ENCODE results near the gene AK5. TPM values are rescaled to one million over a fixed set of nuclear protein-coding genes. Genes with fewer than 3 reads are reported as not detected.
"Not testable (repeated sequence)": the region's sequence is repeated elsewhere in the genome, so short reads cannot be mapped to it uniquely, and the experiment has no call there.

The AK5 gene
- total RNA-seq, 1 donor from 2014 or later = 0.51 TPM

DNA sequence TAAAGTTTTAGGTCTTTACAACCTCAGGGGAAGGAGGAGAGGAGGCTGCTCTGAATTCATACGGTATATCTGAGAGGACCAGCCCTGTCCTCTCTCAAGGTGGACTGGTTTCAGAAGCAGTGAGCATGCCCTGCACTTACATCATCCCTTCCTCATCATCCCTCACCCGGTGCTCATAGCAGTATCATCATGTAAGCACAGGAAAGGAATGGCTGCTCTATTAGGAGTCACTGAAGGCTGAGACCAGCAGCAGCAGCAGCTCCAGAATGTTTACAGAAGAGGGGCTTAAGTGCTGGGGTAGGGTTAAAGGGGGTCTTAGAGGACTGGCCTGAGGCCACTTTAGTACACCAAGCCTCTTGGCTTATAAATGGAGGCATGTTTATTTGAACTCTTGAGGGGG lies 185.9 kb downstream of the AK5 start:
- DNase-seq (ENCODE audit: missing footprints) (no peak), ATAC-seq (no peak)
- intact Hi-C loops (cut with DNase I) = no loop called here

DNA sequence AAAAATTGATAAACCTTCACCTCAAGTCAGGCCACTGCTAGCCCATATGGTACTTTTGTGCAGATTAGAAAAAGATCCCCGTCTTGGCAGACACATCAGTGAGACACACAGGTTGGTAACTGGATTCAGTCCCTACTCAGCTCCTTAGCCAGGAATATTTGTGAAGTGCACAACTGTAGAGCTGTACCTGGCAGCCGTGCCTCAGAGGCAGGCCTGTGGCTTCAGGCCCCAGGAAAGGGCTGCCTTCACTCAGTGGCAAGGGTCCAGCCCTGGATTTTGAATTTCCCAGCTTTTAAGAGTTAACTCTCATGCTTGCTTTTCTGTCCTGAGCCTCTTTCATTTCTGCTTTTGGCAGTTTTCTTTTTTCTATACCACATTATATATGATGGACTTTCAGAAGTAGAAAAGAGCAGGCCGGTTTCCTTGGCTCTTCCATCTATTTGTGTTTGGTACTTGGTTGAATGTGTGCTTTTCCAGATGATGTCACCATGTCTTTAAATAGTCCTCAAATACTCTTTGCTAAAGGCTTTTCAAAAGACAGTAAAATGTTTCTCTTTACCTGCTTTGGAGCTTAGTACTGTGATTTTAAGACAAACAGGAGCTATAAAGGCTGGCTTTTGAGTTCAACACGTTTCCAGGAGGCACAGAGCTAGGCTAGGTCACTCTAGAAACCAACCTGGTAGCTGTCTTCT lies 186.6 kb downstream of the AK5 start:
- no peak for DNase-seq (ENCODE audit: missing footprints)
- no peak for ATAC-seq
- intact Hi-C loops (cut with DNase I) = no loop called here

- intact Hi-C loops (cut with DNase I) = no loop called here
- ATAC-seq (no peak), DNase-seq (ENCODE audit: missing footprints) (no peak)
Measured at GRCh38 chr1:77468949-77469710, 187.3 kb downstream of the AK5 start.

GRCh38 chr1:77471691-77472090 lies 189.9 kb downstream of the AK5 start:
- DNase-seq (ENCODE audit: missing footprints) (no peak), ATAC-seq (no peak)
- intact Hi-C loops (cut with DNase I) = no loop called here

- ATAC-seq (no peak), DNase-seq (ENCODE audit: missing footprints) (no peak)
- intact Hi-C loops (cut with DNase I) = no loop called here
Measured at GRCh38 chr1:77473690-77474089, 191.9 kb downstream of the AK5 start.

GRCh38 chr1:77475641-77476040 lies 193.8 kb downstream of the AK5 start:
- intact Hi-C loops (cut with DNase I) = no loop called here
- DNase-seq (ENCODE audit: missing footprints) = no peak
- ATAC-seq = no peak

- DNase-seq (ENCODE audit: missing footprints) = no peak
- intact Hi-C loops (cut with DNase I) = no loop called here
- ATAC-seq = no peak
Measured at GRCh38 chr1:77476475-77476874, 194.7 kb downstream of the AK5 start.

- DNase-seq (ENCODE audit: missing footprints) = no peak
- no peak for ATAC-seq
- intact Hi-C loops (cut with DNase I) = no loop called here
Measured at GRCh38 chr1:77484334-77484733, 202.5 kb downstream of the AK5 start.

DNA sequence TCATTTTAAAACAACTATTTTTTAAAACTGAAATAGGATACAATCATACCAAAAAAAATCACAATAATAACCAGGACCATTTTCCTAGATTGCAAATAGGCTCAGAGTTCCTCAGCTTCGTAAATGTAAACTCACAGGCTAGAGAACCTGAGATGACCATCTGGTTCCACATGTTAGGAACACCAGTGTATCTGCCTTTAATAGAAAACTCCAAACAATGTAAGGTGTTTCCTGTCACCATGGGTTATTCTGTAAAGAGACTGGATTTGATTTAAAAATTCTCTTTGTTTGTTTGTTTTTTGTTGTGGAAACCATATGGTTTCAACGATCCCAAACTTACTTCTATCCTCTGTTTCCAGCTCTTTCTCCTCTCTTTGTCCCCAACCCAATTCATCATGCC lies 203.1 kb downstream of the AK5 start:
- no peak for DNase-seq (ENCODE audit: missing footprints)
- intact Hi-C loops (cut with DNase I) = no loop called here
- no peak for ATAC-seq

DNA sequence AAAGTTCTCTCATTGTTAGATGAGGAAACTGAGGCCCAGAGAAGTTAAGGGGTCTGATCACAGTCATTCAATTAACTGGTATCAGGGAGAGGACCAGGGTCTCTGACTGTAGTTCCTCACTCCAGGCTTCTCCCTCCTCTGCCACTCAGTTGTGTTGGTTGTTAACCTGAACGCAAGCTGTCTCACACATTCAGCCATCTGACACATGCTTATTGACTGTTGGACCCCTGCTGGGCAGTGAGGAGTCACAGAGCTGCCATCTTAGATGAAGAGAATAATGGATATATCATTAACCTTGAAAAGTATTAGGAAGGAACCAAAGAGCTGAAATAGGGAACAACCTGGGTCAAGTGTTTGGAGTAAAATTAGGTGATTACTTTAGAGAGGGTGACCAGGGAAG lies 205.8 kb downstream of the AK5 start:
- no peak for ATAC-seq

DNA sequence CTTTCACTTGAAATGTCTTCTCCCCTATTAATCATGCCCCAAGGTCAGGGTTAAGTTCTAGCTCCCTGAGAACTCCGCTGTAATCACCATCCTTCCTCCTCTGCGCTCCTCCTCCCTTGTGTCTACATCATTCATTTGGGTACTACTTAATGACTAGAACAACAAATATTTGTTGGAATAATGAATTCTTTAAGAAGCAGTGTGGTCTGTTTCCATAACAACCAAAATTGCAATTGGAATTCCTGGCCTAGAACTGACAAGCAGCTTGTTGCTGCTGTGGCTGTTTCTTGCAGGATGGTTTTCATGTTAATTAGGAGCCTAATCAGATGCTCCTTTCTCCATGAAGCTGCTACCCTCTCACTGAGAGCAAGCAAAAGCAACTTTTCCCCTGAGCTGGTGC lies 208.1 kb downstream of the AK5 start:
- intact Hi-C loops (cut with DNase I) = no loop called here
- no peak for ATAC-seq

More for the DNA sequence above, 205.8 kb downstream of the AK5 start:
- intact Hi-C loops (cut with DNase I) = no loop called here
- no peak for DNase-seq (ENCODE audit: missing footprints)

DNA sequence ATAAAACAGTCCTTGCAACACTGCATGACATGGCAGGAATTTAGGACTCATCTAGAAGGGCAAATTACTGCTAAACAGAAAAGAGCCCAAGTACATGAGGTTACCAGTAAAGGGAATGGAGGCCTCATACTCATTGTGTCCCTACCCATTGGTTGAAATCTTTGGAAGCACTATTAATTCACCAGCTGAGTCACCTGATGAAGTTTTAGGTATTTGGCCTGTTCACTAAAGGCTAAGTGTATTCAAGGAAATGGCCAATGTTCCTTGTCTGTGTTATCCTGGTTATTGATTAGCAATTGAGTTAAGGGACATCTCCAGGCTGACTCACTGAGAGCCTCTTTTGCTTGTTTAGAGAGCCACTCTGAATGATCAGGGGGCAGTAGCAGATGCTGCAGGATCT lies 212.2 kb downstream of the AK5 start:
- no peak for ATAC-seq
- no peak for DNase-seq (ENCODE audit: missing footprints)
- intact Hi-C loops (cut with DNase I) = no loop called here

More for the DNA sequence above, 208.1 kb downstream of the AK5 start:
- DNase-seq (ENCODE audit: missing footprints) = no peak

DNA sequence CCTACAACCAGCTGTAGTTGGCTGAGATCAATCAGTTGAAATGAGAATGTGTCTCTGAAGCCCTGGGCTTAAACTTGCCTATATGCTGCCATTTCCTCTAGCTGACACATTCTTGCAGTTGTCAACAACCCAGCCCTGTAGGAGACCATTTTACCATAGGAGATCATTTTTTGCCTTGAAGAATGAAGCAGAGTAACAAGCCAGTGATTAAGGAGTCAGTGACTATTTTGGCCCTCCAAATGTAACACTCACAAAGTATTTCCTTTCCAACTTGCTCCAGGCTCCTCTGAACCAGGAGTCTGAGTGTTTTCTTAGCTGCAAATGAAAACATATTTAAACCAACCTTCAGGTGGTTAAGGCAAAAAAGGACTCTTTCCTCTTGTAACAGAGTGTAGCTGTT lies 217.1 kb downstream of the AK5 start:
- intact Hi-C loops (cut with DNase I) = no loop called here
- ATAC-seq = no peak

GRCh38 chr1:77499466-77499865 lies 217.6 kb downstream of the AK5 start:
- intact Hi-C loops (cut with DNase I) = no loop called here
- no peak for DNase-seq (ENCODE audit: missing footprints)
- ATAC-seq = peak; percentile 65

More for the DNA sequence above, 217.1 kb downstream of the AK5 start:
- DNase-seq (ENCODE audit: missing footprints) = no peak

- ATAC-seq (no peak), DNase-seq (ENCODE audit: missing footprints) (no peak)
- intact Hi-C loops (cut with DNase I) = no loop called here
Measured at GRCh38 chr1:77504986-77505385, 223.2 kb downstream of the AK5 start.

DNA sequence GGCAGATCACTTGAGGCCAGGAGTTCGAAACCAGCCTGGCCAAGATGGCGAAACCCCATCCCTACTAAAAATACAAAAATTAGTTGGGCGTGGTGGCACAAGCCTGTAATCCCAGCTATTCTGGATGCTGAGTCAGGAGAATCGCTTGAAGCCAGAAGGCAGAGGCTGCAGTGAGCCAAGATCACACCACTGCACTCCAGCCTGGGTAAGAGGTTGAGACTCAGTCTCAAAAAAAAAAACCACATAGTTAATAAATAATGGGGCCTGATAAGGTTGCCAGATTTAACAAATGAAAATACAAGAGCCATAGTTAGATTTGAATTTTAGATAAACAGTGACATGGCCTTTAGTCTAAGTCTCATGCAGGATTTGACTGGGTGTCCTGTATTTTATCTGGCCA lies 225.0 kb downstream of the AK5 start:
- DNase-seq (ENCODE audit: missing footprints) = no peak
- intact Hi-C loops (cut with DNase I) = no loop called here
- no peak for ATAC-seq

GRCh38 chr1:77509051-77509492 lies 227.3 kb downstream of the AK5 start:
- DNase-seq (ENCODE audit: missing footprints) (no peak), ATAC-seq (no peak)
- intact Hi-C loops (cut with DNase I) = no loop called here

GRCh38 chr1:77509898-77510297 lies 228.1 kb downstream of the AK5 start:
- intact Hi-C loops (cut with DNase I) = no loop called here
- DNase-seq (ENCODE audit: missing footprints) = no peak

DNA sequence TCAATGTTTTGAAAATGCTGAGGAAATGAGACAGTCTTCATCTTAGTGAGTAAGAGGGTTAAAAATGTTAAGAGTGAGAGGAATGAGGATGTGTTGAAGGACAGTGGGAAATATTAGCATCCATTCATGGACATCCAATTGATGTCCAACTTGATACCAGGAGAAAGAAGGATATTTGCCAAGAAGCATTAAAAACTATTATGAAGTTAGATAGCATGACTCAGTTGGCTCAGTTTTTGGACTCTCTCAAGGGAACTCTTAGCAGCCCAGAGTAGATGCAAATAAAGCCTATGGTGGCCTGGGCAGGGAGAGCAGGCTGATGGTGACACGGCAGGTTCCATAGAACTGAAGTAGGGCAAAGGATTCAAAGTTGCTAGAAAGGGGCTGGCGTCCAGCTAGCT lies 229.6 kb downstream of the AK5 start:
- intact Hi-C loops (cut with DNase I) = no loop called here
- ATAC-seq (no peak), DNase-seq (ENCODE audit: missing footprints) (no peak)

More at GRCh38 chr1:77509898-77510297, 228.1 kb downstream of the AK5 start:
- no peak for ATAC-seq

GRCh38 chr1:77512650-77513049 lies 230.8 kb downstream of the AK5 start:
- intact Hi-C loops (cut with DNase I); DNase-seq (ENCODE audit: missing footprints); ATAC-seq: not testable (repeated sequence)

Data from Right ventricle myocardium inferior (tissue), 1 donor.